OCI-LY7 (cell line): ENCODE measurements around the gene SELENOV. TPM values are rescaled to one million over a fixed set of nuclear protein-coding genes. Genes with fewer than 3 reads are reported as not detected.

ENCODE experiments used
- BruUV-seq: library from RNA; stranded (reverse); fragments of 400-500 nt; replicated peaks from 2 replicates; lab custom pipeline; 2021; lab: Mats Ljungman, UMichigan
- CTCF ChIA-PET: fragments of 300-600 bp; sonication (Branson Sonifier 250); formaldehyde crosslinking; loops from one replicate; lab custom pipeline; 2022; ENCODE audit warnings: antibody characterized with exemption; ENCODE audit not compliant: unreplicated experiment; lab: Charles Lee
- POLR2A ChIA-PET: fragments of 300-600 bp; sonication (Branson Sonifier 250); formaldehyde crosslinking; loops from one replicate; lab custom pipeline; 2022; ENCODE audit warnings: antibody characterized with exemption; lab: Charles Lee
- DNase-seq: peaks from one replicate; pipeline ENCODE4 v3.0.0-alpha.2; 2015; ENCODE audit warnings: low spot score
- H2AFZ ChIP-seq: fragments of 200-600 bp; sonication (generic), shearing (Covaris generic); 2 replicates; pipeline ENCODE4 v1.6.1; 2014; ENCODE audit warnings: mild to moderate bottlenecking, antibody characterized with exemption, low read length, moderate library complexity
- H3K27ac ChIP-seq: fragments of 200-600 bp; sonication (generic); 2 replicates; pipeline ENCODE4 v1.5.1; 2014; ENCODE audit warnings: mixed run types, low read depth, mild to moderate bottlenecking, moderate library complexity, low read length, inconsistent platforms; ENCODE audit not compliant: poor library complexity, severe bottlenecking
- H3K36me3 ChIP-seq: fragments of 200-600 bp; sonication (generic); 2 replicates; pipeline ENCODE4 v1.6.1; 2014; ENCODE audit warnings: mild to moderate bottlenecking, antibody characterized with exemption, low read length, moderate library complexity, mixed read lengths; ENCODE audit not compliant: insufficient read depth
- H3K4me1 ChIP-seq: fragments of 200-600 bp; sonication (generic); 2 replicates; pipeline ENCODE4 v1.5.1; 2014; ENCODE audit warnings: mild to moderate bottlenecking, low read length; ENCODE audit not compliant: insufficient read depth, poor library complexity, severe bottlenecking
- H3K4me2 ChIP-seq: fragments of 200-600 bp; sonication (generic); 2 replicates; pipeline ENCODE4 v1.6.1; 2014; ENCODE audit warnings: mild to moderate bottlenecking, low read length
- H3K4me3 ChIP-seq: fragments of 200-600 bp; sonication (generic); 2 replicates; pipeline ENCODE4 v1.5.1; 2014; ENCODE audit warnings: mild to moderate bottlenecking, low read depth, low read length; ENCODE audit not compliant: poor library complexity, severe bottlenecking
- H3K79me2 ChIP-seq: fragments of 200-600 bp; sonication (generic); 2 replicates; pipeline ENCODE4 v1.6.1; 2016; ENCODE audit warnings: low read depth, mild to moderate bottlenecking, low read length, moderate library complexity, mixed read lengths; ENCODE audit not compliant: insufficient read depth
- H3K9me2 ChIP-seq: fragments of 200-600 bp; sonication (generic); 2 replicates; pipeline ENCODE4 v1.6.1; 2016; ENCODE audit warnings: mild to moderate bottlenecking, low read length, mixed read lengths; ENCODE audit not compliant: insufficient read depth
- H3K9me3 ChIP-seq: fragments of 200-600 bp; sonication (generic); 2 replicates; pipeline ENCODE4 v1.6.1; 2014; ENCODE audit warnings: mild to moderate bottlenecking, mixed run types, low read length, mixed read lengths
- H4K20me1 ChIP-seq: fragments of 200-600 bp; sonication (generic); 2 replicates; pipeline ENCODE4 v1.6.1; 2014; ENCODE audit warnings: mild to moderate bottlenecking, antibody characterized with exemption, low read length, moderate library complexity, mixed read lengths; ENCODE audit not compliant: insufficient read depth
- CTCF ChIP-seq: fragments of 200-600 bp; sonication (generic); conservative IDR thresholded peaks from 2 replicates; pipeline ENCODE4 v1.5.1; 2014; ENCODE audit warnings: mild to moderate bottlenecking, antibody characterized with exemption, low read length, moderate library complexity, mixed read lengths
- EZH2phosphoT487 ChIP-seq: fragments of 200-600 bp; sonication (generic); IDR thresholded peaks from 2 replicates; pipeline ENCODE4 v1.6.1; 2018; ENCODE audit warnings: low read depth, borderline replicate concordance, mild to moderate bottlenecking, mixed run types, antibody characterized with exemption, low read length, moderate library complexity, mixed read lengths
- intact Hi-C: fragments of 100-400 bp; cut with micrococcal nuclease; formaldehyde crosslinking; loops from one replicate; pipeline ENCODE4 v1.10.0; 2022; ENCODE audit not compliant: unreplicated experiment
- total RNA-seq, 2 experiments: library from RNA; depleted of rRNA in 1 of 2; stranded (reverse); fragments of >200 nt in 1 of 2; shearing (Covaris generic) in 1 of 2; gene quantifications; 2 replicates each; pipeline ENCODE4 v1.2.3, GENCODE V29; 2014 to 2022

The SELENOV gene
- total RNA-seq, 2 experiments from 2014 or later: not detected

GRCh38 chr19:39542206-39542605 is 27.3 kb downstream of the SELENOV start:
- no TSS peak for BruUV-seq
- ChIA-PET POLR2A (interaction anchor here (0.7 to 1.1 kb wide), 3 partner anchors 10 to 1149 kb away, joined by 3 to 4 read pairs (median 3); partner anchors contain the start of genes EID2B and RPS16), CTCF (interaction anchor here (0.6 to 0.8 kb wide), 2 partner anchors 17 to 102 kb away, joined by 4 to 6 read pairs; no protein-coding TSS in a partner anchor)
- Histone ChIP-seq H4K20me1 (no peaks in the 10 kb centered on the region), H3K36me3 (no peaks in the 10 kb centered on the region), H3K4me2 (peak overlapping the region; percentile 55), H3K79me2 (peaks cover 18% of the 10 kb centered on the region; the same call in 1 of the 2 replicates), H3K4me3 (peak overlapping the region; percentile 8), H3K9me3 (no peaks in the 10 kb centered on the region), H3K27ac (peak overlapping the region; percentile 38), H3K9me2 (no peaks in the 10 kb centered on the region), H2AFZ (peak overlapping the region; percentile 85), H3K4me1 (peaks cover 32% of the 10 kb centered on the region)
- no peak for TF ChIP-seq CTCF
- DNase-seq: peak; percentile 46
- intact Hi-C loops: no loop called here

GRCh38 chr19:39543477-39543857 is 28.5 kb downstream of the SELENOV start:
- Histone ChIP-seq H3K4me2 (no peak overlapping the region), H3K79me2 (peaks cover 10% of the 10 kb centered on the region; the same call in 1 of the 2 replicates), H3K9me2 (no peaks in the 10 kb centered on the region), H2AFZ (no peak overlapping the region), H3K36me3 (no peaks in the 10 kb centered on the region), H3K9me3 (no peaks in the 10 kb centered on the region), H3K27ac (no peak overlapping the region), H4K20me1 (no peaks in the 10 kb centered on the region), H3K4me3 (no peak overlapping the region), H3K4me1 (peaks cover 27% of the 10 kb centered on the region)
- CTCF ChIA-PET: no interaction called here
- no peak for TF ChIP-seq CTCF
- no peak for TF ChIP-seq EZH2phosphoT487
- POLR2A ChIA-PET: no interaction called here
- intact Hi-C loops: no loop called here
- no peak for DNase-seq
- no TSS peak for BruUV-seq

- TF ChIP-seq CTCF: no peak
- no peak for TF ChIP-seq EZH2phosphoT487
- no peak for DNase-seq
- no peaks in the 10 kb centered on the region for H4K20me1 ChIP-seq
- no peaks in the 10 kb centered on the region for H3K9me2 ChIP-seq
- ChIA-PET CTCF (no interaction called here), POLR2A (interaction anchor here (0.7 kb wide), 2 partner anchors 12 to 297 kb away, joined by 3 to 4 read pairs; partner anchors contain the start of gene EID2B)
- no TSS peak for BruUV-seq
- intact Hi-C loops: no loop called here
- no peak overlapping the region for H3K4me2 ChIP-seq
- H3K36me3 ChIP-seq: no peaks in the 10 kb centered on the region
- no peak overlapping the region for H3K4me3 ChIP-seq
- peaks cover 21% of the 10 kb centered on the region for H3K4me1 ChIP-seq
- no peaks in the 10 kb centered on the region for H3K9me3 ChIP-seq
- peaks cover 2% of the 10 kb centered on the region; the same call in 1 of the 2 replicates for H3K79me2 ChIP-seq
- H2AFZ ChIP-seq: no peak overlapping the region
- no peak overlapping the region for H3K27ac ChIP-seq
Observed at GRCh38 chr19:39544226-39544903, 29.4 kb downstream of the SELENOV start.
